Psoas muscle (tissue), 8 donors: Measurements from ENCODE around the gene CNGA3. TPM values are rescaled to one million over a fixed set of nuclear protein-coding genes. Genes with fewer than 3 reads are reported as not detected.

Source experiments
- ATAC-seq, 4 donors: fragments of 200-7000 bp; cut with Tn5 transposase; one replicate each; pipeline ENCODE4 v1.9.1; 2020; ENCODE audit warnings: moderate library complexity in 3 of 4, mild to moderate bottlenecking in 2 of 4
- DNase-seq, 2 donors: peaks; one replicate each; pipeline ENCODE4 v3.0.0-alpha.2; 2020
- H3K27ac ChIP-seq: fragments of 200-600 bp; one replicate; pipeline ENCODE4 v1.8.0; 2022
- H3K27me3 ChIP-seq, 3 donors: fragments of 200-600 bp in 1 of 3; one replicate each; pipeline versions ENCODE4 v1.6.1 to v1.8.0; 2013 to 2022; ENCODE audit warnings: low read length in 2 of 3, mild to moderate bottlenecking in 2 of 3, moderate library complexity in 1 of 3; ENCODE audit not compliant: insufficient read depth in 3 of 3
- H3K36me3 ChIP-seq, 2 donors: fragments of 200-600 bp in 1 of 2; one replicate each; pipeline versions ENCODE4 v1.6.1 to v1.8.0; 2013 to 2022; ENCODE audit warnings: low read depth in 1 of 2, mild to moderate bottlenecking in 1 of 2, moderate library complexity in 1 of 2; ENCODE audit not compliant: insufficient read depth in 1 of 2
- H3K4me1 ChIP-seq: fragments of 200-600 bp; one replicate; pipeline ENCODE4 v1.8.0; 2022
- H3K4me3 ChIP-seq: fragments of 200-600 bp; one replicate; pipeline ENCODE4 v1.8.0; 2022; ENCODE audit warnings: mild to moderate bottlenecking
- H3K9me3 ChIP-seq: fragments of 200-600 bp; one replicate; pipeline ENCODE4 v1.8.0; 2022
- WGBS, 3 donors: extraction: QIAGEN DNeasy Blood & Tissue Kit; methylation state at CpG; one replicate each; pipeline versions ENCODE4 v1.1.6 to v1.1.7; 2013; 5-methylcytosine and 5-hydroxymethylcytosine counted together
- intact Hi-C, 2 donors: fragments of 100-400 bp; cut with DNase I; formaldehyde crosslinking; loops; one replicate each; pipeline versions ENCODE4 v1.11.0 to v1.14.2; 2022
- polyA plus RNA-seq, 3 donors: library from polyadenylated mRNA; stranded (reverse); fragments of 200-250 nt; gene quantifications; one replicate each; pipeline ENCODE4 v1.2.3, GENCODE V29; 2013
- total RNA-seq, 4 donors: library from RNA; stranded (reverse); fragmentation: NEBNext Ultra II Directional in 2 of 4; extraction: Animal tissue kit (Norgen Biotek cat#: 25700) in 2 of 4; gene quantifications; one replicate each; pipeline versions ENCODE4 v1.2.1 to v1.2.4, GENCODE V29; 2021 to 2023
- TF ChIP-seq, protein P1 (sequence below): fragments of 200-600 bp; IDR thresholded peaks from one replicate; pipeline ENCODE4 v1.8.0; 2022; ENCODE audit warnings: antibody characterized with exemption
- donor health status: healthy with polysubstance abuse.
- donor health status: DM: no; HTN: no; CAD: no; lungs with moderate emphysema.
- donor health status: Bipolar disorder and iron deficiency.
- donor health status: healthy.
- donor health status: DM: yes; HTN: yes; CAD: no.
- donor health status: DM: no; HTN: no; CAD: no.
- donor health status: DM: no; HTN: no; CAD: no.
- donor health status: DM: yes; HTN: yes; CAD: no.

CNGA3 gene
- total and polyA plus RNA-seq, 7 donors: 0.03 TPM; not detected in 6

DNA sequence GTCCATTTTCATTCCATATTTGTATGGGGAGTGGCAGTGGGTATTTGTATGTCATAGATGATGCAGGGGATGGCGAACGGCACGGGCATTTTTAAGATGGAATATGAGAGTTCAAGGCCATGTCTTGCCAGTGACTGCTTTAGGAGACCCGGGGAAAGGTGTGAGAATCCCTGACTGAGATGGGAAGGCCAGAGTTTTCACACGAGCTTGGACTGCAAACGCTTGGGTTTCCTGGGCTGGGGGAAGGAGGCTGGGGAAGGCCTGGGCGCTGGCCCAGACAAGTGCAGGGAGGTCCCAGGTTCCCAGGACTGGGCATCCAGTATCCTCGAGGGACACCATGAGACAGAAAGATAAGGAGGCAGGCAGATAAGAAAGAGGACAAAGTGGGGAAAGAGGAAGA lies 35.2 kb downstream of the CNGA3 start:
- H3K36me3 ChIP-seq: no peaks in the 10 kb centered on the region
- no peaks in the 10 kb centered on the region for H3K4me1 ChIP-seq
- WGBS, 3 donors: 76 to 89% (median 84%) methylated on average over 8 of the region's 8 CpGs
- H3K27ac ChIP-seq: no peak overlapping the region
- ATAC-seq (no peak), DNase-seq (no peak)
- intact Hi-C loops: loop anchor here (10.0 kb wide), 2 partner anchors 367 to 787 kb away; no protein-coding TSS in a partner anchor
- no peaks in the 10 kb centered on the region for H3K9me3 ChIP-seq
- peaks cover 0 to 2% (median 0%) of the 10 kb centered on the region in 3 donors for H3K27me3 ChIP-seq
- TF ChIP-seq, protein P1, sequence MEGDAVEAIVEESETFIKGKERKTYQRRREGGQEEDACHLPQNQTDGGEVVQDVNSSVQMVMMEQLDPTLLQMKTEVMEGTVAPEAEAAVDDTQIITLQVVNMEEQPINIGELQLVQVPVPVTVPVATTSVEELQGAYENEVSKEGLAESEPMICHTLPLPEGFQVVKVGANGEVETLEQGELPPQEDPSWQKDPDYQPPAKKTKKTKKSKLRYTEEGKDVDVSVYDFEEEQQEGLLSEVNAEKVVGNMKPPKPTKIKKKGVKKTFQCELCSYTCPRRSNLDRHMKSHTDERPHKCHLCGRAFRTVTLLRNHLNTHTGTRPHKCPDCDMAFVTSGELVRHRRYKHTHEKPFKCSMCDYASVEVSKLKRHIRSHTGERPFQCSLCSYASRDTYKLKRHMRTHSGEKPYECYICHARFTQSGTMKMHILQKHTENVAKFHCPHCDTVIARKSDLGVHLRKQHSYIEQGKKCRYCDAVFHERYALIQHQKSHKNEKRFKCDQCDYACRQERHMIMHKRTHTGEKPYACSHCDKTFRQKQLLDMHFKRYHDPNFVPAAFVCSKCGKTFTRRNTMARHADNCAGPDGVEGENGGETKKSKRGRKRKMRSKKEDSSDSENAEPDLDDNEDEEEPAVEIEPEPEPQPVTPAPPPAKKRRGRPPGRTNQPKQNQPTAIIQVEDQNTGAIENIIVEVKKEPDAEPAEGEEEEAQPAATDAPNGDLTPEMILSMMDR: no peak
- H3K4me3 ChIP-seq: no peak overlapping the region

GRCh38 chr2:98382086-98382485 lies 35.8 kb downstream of the CNGA3 start:
- no peaks in the 10 kb centered on the region for H3K36me3 ChIP-seq
- no peak overlapping the region for H3K4me3 ChIP-seq
- no peaks in the 10 kb centered on the region for H3K4me1 ChIP-seq
- 87 to 92% (median 90%) methylated on average over 11 of the region's 11 CpGs for WGBS, 3 donors
- TF ChIP-seq, protein P1: no peak
- no peak for ATAC-seq
- DNase-seq: no peak
- intact Hi-C loops: loop anchor here (10.0 kb wide), 2 partner anchors 367 to 787 kb away; no protein-coding TSS in a partner anchor
- H3K9me3 ChIP-seq: no peaks in the 10 kb centered on the region
- H3K27ac ChIP-seq: no peak overlapping the region
- H3K27me3 ChIP-seq: peaks cover 0 to 2% (median 0%) of the 10 kb centered on the region in 3 donors

- H3K9me3 ChIP-seq: no peaks in the 10 kb centered on the region
- no peak for ATAC-seq
- no peaks in the 10 kb centered on the region for H3K36me3 ChIP-seq
- 86 to 91% (median 89%) methylated on average over 7 of the region's 7 CpGs for WGBS, 3 donors
- peaks cover 0 to 2% (median 0%) of the 10 kb centered on the region in 3 donors for H3K27me3 ChIP-seq
- TF ChIP-seq, protein P1: no peak
- H3K27ac ChIP-seq: no peak overlapping the region
- no peak for DNase-seq
- intact Hi-C loops: loop anchor here (10.0 kb wide), 2 partner anchors 368 to 788 kb away; no protein-coding TSS in a partner anchor
- no peaks in the 10 kb centered on the region for H3K4me1 ChIP-seq
- H3K4me3 ChIP-seq: no peak overlapping the region
Observed at GRCh38 chr2:98382739-98383138, 36.5 kb downstream of the CNGA3 start.

DNA sequence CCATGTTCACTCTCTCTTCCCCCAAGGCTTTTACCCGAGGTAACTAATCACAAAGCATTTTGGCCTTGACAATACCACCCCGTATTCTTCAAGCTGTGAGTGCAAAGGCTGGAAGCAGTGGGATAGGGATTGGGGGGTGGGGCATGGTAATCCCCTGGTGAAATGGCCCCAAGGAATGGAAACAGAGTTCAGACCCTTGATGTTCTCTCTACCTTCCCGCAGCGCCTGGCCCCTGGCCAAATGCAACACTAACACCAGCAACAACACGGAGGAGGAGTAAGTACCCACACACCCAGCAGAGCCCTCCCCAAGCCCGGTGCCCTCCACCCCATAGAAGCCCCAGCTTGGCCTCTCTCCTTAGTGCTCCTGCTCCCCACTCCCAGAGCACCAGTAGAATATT lies 36.9 kb downstream of the CNGA3 start:
- Histone ChIP-seq H3K36me3 (no peaks in the 10 kb centered on the region), H3K27ac (no peak overlapping the region), H3K9me3 (no peaks in the 10 kb centered on the region), H3K4me1 (no peaks in the 10 kb centered on the region), H3K27me3 (peaks cover 0 to 2% (median 0%) of the 10 kb centered on the region in 3 donors), H3K4me3 (no peak overlapping the region)
- ATAC-seq: no peak
- TF ChIP-seq, protein P1: no peak
- DNase-seq: no peak
- 60 to 69% (median 66%) methylated on average over 6 of the region's 6 CpGs for WGBS, 3 donors
- intact Hi-C loops: loop anchor here (10.0 kb wide), 2 partner anchors 368 to 788 kb away; no protein-coding TSS in a partner anchor
